ENCODE results near the gene FCER1A. TPM values are rescaled to one million over a fixed set of nuclear protein-coding genes. Genes with fewer than 3 reads are reported as not detected.

FCER1A gene
- total and polyA plus RNA-seq, 2 experiments from 2014 or later = not detected

DNA sequence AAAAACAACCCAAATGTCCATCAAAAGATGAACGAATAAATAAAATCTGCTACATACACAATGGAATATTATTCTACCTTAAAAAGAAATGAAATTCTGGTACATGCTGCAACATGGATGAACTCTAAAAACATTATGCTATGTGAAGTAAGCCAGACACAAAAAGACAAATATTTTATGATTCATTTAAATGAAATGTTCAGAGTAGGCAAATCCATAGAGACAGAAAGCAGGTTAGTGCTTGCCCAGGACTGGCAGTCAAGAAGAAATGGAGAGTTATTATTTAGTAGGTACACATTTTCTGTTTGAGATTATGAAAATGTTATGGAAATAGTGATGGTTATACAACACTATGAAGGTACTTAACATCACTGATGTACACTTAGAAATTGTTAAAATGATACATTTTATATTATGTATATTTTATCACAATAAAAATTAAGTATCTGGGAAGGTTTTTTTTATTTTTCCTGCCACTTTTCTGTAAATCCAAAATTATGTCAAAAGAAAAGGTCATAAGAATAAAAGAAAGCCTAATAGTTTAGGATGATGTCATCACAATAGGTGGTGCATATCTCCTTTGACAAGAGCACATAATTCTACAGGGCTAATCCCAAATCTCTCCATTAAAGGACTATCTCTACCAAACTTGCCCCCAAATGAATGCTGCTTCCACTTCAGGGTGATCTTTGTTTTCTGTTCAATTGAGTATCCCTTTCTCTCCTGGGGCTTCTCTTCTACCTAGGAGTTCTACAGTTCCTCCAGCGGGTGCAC lies 40.2 kb upstream of the FCER1A start:
- 0 out of 2 replicates have a peak, but pooled peaks cover 5% of the 10 kb centered on the region for H3K9me2 ChIP-seq (ENCODE audit: insufficient read depth)
- no peaks in the 10 kb centered on the region for H3K79me2 ChIP-seq (replicated peaks; ENCODE audit: insufficient read depth)
- Mint-ChIP-seq H3K27me3 (ENCODE audit: insufficient read depth, low read depth, poor library complexity) (no peaks in the 10 kb centered on the region), H3K9me3 (no peaks in the 10 kb centered on the region), H3K4me1 (no peaks in the 10 kb centered on the region), H3K36me3 (ENCODE audit: low read depth) (no peaks in the 10 kb centered on the region), H3K27ac (no peak overlapping the region), H3K4me3 (no peak overlapping the region)
- DNase-seq (ENCODE audit: low spot score) (no peak), ATAC-seq (no peak)
- H2AFZ ChIP-seq = no peak overlapping the region
- H3K4me2 ChIP-seq = no peak overlapping the region
- TF ChIP-seq ZNF114 (CRISPR knock-in tag; IDR thresholded peaks at IDR 0.05) = no peak
- TF ChIP-seq ZNF331 (CRISPR knock-in tag; IDR thresholded peaks at IDR 0.05; ENCODE audit: low read depth) = no peak
- no peak for TF ChIP-seq EZH2phosphoT487 (IDR thresholded peaks at IDR 0.05; ENCODE audit: unreplicated experiment)
- TF ChIP-seq, protein P1, sequence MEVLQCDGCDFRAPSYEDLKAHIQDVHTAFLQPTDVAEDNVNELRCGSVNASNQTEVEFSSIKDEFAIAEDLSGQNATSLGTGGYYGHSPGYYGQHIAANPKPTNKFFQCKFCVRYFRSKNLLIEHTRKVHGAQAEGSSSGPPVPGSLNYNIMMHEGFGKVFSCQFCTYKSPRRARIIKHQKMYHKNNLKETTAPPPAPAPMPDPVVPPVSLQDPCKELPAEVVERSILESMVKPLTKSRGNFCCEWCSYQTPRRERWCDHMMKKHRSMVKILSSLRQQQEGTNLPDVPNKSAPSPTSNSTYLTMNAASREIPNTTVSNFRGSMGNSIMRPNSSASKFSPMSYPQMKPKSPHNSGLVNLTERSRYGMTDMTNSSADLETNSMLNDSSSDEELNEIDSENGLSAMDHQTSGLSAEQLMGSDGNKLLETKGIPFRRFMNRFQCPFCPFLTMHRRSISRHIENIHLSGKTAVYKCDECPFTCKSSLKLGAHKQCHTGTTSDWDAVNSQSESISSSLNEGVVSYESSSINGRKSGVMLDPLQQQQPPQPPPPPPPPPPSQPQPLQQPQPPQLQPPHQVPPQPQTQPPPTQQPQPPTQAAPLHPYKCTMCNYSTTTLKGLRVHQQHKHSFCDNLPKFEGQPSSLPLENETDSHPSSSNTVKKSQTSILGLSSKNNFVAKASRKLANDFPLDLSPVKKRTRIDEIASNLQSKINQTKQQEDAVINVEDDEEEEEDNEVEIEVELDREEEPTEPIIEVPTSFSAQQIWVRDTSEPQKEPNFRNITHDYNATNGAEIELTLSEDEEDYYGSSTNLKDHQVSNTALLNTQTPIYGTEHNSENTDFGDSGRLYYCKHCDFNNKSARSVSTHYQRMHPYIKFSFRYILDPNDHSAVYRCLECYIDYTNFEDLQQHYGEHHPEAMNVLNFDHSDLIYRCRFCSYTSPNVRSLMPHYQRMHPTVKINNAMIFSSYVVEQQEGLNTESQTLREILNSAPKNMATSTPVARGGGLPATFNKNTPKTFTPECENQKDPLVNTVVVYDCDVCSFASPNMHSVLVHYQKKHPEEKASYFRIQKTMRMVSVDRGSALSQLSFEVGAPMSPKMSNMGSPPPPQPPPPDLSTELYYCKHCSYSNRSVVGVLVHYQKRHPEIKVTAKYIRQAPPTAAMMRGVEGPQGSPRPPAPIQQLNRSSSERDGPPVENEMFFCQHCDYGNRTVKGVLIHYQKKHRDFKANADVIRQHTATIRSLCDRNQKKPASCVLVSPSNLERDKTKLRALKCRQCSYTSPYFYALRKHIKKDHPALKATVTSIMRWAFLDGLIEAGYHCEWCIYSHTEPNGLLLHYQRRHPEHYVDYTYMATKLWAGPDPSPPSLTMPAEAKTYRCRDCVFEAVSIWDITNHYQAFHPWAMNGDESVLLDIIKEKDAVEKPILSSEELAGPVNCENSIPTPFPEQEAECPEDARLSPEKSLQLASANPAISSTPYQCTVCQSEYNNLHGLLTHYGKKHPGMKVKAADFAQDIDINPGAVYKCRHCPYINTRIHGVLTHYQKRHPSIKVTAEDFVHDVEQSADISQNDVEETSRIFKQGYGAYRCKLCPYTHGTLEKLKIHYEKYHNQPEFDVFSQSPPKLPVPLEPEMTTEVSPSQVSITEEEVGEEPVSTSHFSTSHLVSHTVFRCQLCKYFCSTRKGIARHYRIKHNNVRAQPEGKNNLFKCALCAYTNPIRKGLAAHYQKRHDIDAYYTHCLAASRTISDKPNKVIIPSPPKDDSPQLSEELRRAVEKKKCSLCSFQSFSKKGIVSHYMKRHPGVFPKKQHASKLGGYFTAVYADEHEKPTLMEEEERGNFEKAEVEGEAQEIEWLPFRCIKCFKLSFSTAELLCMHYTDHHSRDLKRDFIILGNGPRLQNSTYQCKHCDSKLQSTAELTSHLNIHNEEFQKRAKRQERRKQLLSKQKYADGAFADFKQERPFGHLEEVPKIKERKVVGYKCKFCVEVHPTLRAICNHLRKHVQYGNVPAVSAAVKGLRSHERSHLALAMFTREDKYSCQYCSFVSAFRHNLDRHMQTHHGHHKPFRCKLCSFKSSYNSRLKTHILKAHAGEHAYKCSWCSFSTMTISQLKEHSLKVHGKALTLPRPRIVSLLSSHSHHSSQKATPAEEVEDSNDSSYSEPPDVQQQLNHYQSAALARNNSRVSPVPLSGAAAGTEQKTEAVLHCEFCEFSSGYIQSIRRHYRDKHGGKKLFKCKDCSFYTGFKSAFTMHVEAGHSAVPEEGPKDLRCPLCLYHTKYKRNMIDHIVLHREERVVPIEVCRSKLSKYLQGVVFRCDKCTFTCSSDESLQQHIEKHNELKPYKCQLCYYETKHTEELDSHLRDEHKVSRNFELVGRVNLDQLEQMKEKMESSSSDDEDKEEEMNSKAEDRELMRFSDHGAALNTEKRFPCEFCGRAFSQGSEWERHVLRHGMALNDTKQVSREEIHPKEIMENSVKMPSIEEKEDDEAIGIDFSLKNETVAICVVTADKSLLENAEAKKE (CRISPR knock-in tag; IDR thresholded peaks at IDR 0.05) = no peak
- TF ChIP-seq STAT1 (IDR thresholded peaks at IDR 0.05; ENCODE audit: unreplicated experiment) = no peak
- no peak for TF ChIP-seq NANOG (IDR thresholded peaks at IDR 0.05; ENCODE audit: borderline replicate concordance)
- TF ChIP-seq POLR2AphosphoS5 (IDR thresholded peaks at IDR 0.05; ENCODE audit: low read depth) = no peak
- no peak for TF ChIP-seq CREB1 (CRISPR knock-in tag; IDR thresholded peaks at IDR 0.05; ENCODE audit: low read depth)
- no peak for TF ChIP-seq JUNB (IDR thresholded peaks at IDR 0.05; ENCODE audit: unreplicated experiment)
- TF ChIP-seq, protein P2, sequence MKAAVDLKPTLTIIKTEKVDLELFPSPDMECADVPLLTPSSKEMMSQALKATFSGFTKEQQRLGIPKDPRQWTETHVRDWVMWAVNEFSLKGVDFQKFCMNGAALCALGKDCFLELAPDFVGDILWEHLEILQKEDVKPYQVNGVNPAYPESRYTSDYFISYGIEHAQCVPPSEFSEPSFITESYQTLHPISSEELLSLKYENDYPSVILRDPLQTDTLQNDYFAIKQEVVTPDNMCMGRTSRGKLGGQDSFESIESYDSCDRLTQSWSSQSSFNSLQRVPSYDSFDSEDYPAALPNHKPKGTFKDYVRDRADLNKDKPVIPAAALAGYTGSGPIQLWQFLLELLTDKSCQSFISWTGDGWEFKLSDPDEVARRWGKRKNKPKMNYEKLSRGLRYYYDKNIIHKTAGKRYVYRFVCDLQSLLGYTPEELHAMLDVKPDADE (IDR thresholded peaks at IDR 0.05) = no peak
- TF ChIP-seq, protein P3, sequence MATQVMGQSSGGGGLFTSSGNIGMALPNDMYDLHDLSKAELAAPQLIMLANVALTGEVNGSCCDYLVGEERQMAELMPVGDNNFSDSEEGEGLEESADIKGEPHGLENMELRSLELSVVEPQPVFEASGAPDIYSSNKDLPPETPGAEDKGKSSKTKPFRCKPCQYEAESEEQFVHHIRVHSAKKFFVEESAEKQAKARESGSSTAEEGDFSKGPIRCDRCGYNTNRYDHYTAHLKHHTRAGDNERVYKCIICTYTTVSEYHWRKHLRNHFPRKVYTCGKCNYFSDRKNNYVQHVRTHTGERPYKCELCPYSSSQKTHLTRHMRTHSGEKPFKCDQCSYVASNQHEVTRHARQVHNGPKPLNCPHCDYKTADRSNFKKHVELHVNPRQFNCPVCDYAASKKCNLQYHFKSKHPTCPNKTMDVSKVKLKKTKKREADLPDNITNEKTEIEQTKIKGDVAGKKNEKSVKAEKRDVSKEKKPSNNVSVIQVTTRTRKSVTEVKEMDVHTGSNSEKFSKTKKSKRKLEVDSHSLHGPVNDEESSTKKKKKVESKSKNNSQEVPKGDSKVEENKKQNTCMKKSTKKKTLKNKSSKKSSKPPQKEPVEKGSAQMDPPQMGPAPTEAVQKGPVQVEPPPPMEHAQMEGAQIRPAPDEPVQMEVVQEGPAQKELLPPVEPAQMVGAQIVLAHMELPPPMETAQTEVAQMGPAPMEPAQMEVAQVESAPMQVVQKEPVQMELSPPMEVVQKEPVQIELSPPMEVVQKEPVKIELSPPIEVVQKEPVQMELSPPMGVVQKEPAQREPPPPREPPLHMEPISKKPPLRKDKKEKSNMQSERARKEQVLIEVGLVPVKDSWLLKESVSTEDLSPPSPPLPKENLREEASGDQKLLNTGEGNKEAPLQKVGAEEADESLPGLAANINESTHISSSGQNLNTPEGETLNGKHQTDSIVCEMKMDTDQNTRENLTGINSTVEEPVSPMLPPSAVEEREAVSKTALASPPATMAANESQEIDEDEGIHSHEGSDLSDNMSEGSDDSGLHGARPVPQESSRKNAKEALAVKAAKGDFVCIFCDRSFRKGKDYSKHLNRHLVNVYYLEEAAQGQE (IDR thresholded peaks at IDR 0.05; ENCODE audit: unreplicated experiment) = no peak
- TF ChIP-seq, protein P4, sequence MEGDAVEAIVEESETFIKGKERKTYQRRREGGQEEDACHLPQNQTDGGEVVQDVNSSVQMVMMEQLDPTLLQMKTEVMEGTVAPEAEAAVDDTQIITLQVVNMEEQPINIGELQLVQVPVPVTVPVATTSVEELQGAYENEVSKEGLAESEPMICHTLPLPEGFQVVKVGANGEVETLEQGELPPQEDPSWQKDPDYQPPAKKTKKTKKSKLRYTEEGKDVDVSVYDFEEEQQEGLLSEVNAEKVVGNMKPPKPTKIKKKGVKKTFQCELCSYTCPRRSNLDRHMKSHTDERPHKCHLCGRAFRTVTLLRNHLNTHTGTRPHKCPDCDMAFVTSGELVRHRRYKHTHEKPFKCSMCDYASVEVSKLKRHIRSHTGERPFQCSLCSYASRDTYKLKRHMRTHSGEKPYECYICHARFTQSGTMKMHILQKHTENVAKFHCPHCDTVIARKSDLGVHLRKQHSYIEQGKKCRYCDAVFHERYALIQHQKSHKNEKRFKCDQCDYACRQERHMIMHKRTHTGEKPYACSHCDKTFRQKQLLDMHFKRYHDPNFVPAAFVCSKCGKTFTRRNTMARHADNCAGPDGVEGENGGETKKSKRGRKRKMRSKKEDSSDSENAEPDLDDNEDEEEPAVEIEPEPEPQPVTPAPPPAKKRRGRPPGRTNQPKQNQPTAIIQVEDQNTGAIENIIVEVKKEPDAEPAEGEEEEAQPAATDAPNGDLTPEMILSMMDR (conservative IDR thresholded peaks at IDR 0.05; ENCODE audit: low read depth in 2 of 2) = no peak
- TF ChIP-seq EZH2 (IDR thresholded peaks at IDR 0.05; ENCODE audit: low read depth, unreplicated experiment) = no peak
- H4K20me1 ChIP-seq (replicated peaks; ENCODE audit: insufficient read depth) = no peaks in the 10 kb centered on the region
- no peak overlapping the region for H3K4me3 ChIP-seq
- no peaks in the 10 kb centered on the region for H3K4me1 ChIP-seq (ENCODE audit: insufficient read depth)
- H3K27ac ChIP-seq (ENCODE audit: low read depth) = no peak overlapping the region
- no peaks in the 10 kb centered on the region for H3K36me3 ChIP-seq (ENCODE audit: insufficient read depth)
- no peaks in the 10 kb centered on the region for H3K27me3 ChIP-seq (ENCODE audit: insufficient read depth)
- H3F3A ChIP-seq (replicated peaks; ENCODE audit: low read depth) = no peaks in the 10 kb centered on the region
